HepG2 (cell line): ENCODE data around the gene TBATA. TPM values are rescaled to one million over a fixed set of nuclear protein-coding genes. Genes with fewer than 3 reads are reported as not detected.

ENCODE experiments used
- ATAC-seq: fragments of 200-7000 bp; cut with Tn5 transposase; 3 replicates; pipeline ENCODE4 v1.9.1; 2020; ENCODE audit warnings: mild to moderate bottlenecking, moderate library complexity
- BruUV-seq: library from RNA; stranded (reverse); fragments of 400-500 nt; replicated peaks from 2 replicates; lab custom pipeline; 2021; lab: Mats Ljungman, UMichigan
- CTCF ChIA-PET: fragments of 300-600 bp; formaldehyde crosslinking; extraction: SDS; loops from one replicate; lab custom pipeline; 2021; ENCODE audit warnings: low total read pairs, inconsistent platforms, low intra/inter-chr PET ratio; lab: Yijun Ruan, JAX
- POLR2A ChIA-PET: fragments of 350-600 bp; sonication (Branson Sonifier 250); formaldehyde crosslinking; loops from one replicate; lab custom pipeline; 2020; ENCODE audit warnings: antibody characterized with exemption, inconsistent platforms; lab: Yijun Ruan, JAX
- DNase-seq: peaks from one replicate; pipeline ENCODE4 v3.0.0-alpha.2; 2015; ENCODE audit warnings: low spot score
- FAIRE-seq: peaks from 3 replicates; lab custom pipeline; 2011; peaks lifted over from hg19 to GRCh38; lab: Jason Lieb, UNC
- H2AFZ ChIP-seq: one replicate; pipeline ENCODE4 v1.6.1; 2011; ENCODE audit warnings: low read length, inconsistent platforms
- H3K27ac ChIP-seq: fragments of 300-600 bp; 3 replicates; pipeline ENCODE4 v1.8.0; 2011; ENCODE audit warnings: mixed run types, mild to moderate bottlenecking, mixed read lengths, low read length, inconsistent platforms; ENCODE audit not compliant: insufficient read depth; ENCODE audit errors: extremely low read length
- H3K27me3 ChIP-seq, 2 experiments: fragments of 200-600 bp in 1 of 2; 2 replicates in 1 of 2; 3 replicates in 1 of 2; pipeline versions ENCODE4 v1.6.0 to v1.8.0; 2011; ENCODE audit warnings: low read length in 2 of 2, mild to moderate bottlenecking in 2 of 2, moderate library complexity in 2 of 2, inconsistent platforms in 1 of 2; ENCODE audit not compliant: insufficient read depth in 2 of 2, control insufficient read depth in 1 of 2
- H3K36me3 ChIP-seq, 2 experiments: fragments of 200-600 bp in 1 of 2; replicated peaks in 1 of 2; 2 replicates in 1 of 2; 3 replicates in 1 of 2; pipeline versions ENCODE4 v1.5.1 to v1.8.0; 2011; ENCODE audit warnings: low read length in 2 of 2, inconsistent platforms in 1 of 2; ENCODE audit not compliant: insufficient read depth in 2 of 2, control insufficient read depth in 1 of 2
- H3K4me1 ChIP-seq: 2 replicates; pipeline ENCODE4 v1.5.1; 2012; ENCODE audit warnings: low read length, inconsistent platforms; ENCODE audit not compliant: insufficient read depth
- H3K4me2 ChIP-seq: 2 replicates; pipeline ENCODE4 v1.6.0; 2011; ENCODE audit warnings: low read depth, low read length, inconsistent platforms
- H3K4me3 ChIP-seq, 3 experiments: fragments of 200-600 bp in 1 of 3; sonication (generic), shearing (Covaris generic) in 1 of 3; replicated peaks in 1 of 3; 2 replicates each; pipeline ENCODE4 v1.5.1; 2011 to 2016; ENCODE audit warnings: low read length in 3 of 3, inconsistent platforms in 2 of 3, low read depth in 2 of 3, mild to moderate bottlenecking in 2 of 3, control low read depth in 1 of 3, mixed read lengths in 1 of 3; ENCODE audit not compliant: insufficient read depth in 1 of 3
- H3K79me2 ChIP-seq: one replicate; pipeline ENCODE4 v1.6.1; 2011; ENCODE audit warnings: low read length, inconsistent platforms; ENCODE audit not compliant: insufficient read depth
- H3K9ac ChIP-seq: 2 replicates; pipeline ENCODE4 v1.6.0; 2011; ENCODE audit warnings: mild to moderate bottlenecking, low read depth, low read length, inconsistent platforms; ENCODE audit not compliant: insufficient read depth
- H3K9me3 ChIP-seq: 2 replicates; pipeline ENCODE4 v1.5.1; 2012; ENCODE audit warnings: mild to moderate bottlenecking, low read length
- H4K20me1 ChIP-seq: 2 replicates; pipeline ENCODE4 v1.6.0; 2011; ENCODE audit warnings: inconsistent platforms, mild to moderate bottlenecking, low read length, moderate library complexity; ENCODE audit not compliant: insufficient read depth
- FOXK2 ChIP-seq: fragments of 450-650 bp; IDR thresholded peaks from 2 replicates; pipeline ENCODE4 v1.6.1; 2016
- KDM1A ChIP-seq: IDR thresholded peaks from 2 replicates; pipeline ENCODE4 v1.6.1; 2016; ENCODE audit warnings: missing compliant biosample characterization
- MYC ChIP-seq: sonication (generic); formaldehyde crosslinking; IDR thresholded peaks from 2 replicates; pipeline ENCODE4 v1.9.0; 2021; ENCODE audit warnings: missing genetic modification reagents, borderline replicate concordance
- NFE2 ChIP-seq: sonication (generic); formaldehyde crosslinking; IDR thresholded peaks from 2 replicates; pipeline ENCODE4 v1.4.0; 2020; ENCODE audit warnings: missing genetic modification reagents
- SNRNP70 ChIP-seq: fragments of 200-400 bp; formaldehyde crosslinking; IDR thresholded peaks from 2 replicates; pipeline ENCODE4 v1.6.1; 2017; ENCODE audit warnings: mild to moderate bottlenecking, low read depth, low read length, moderate library complexity
- THAP11 ChIP-seq: IDR thresholded peaks from 2 replicates; pipeline ENCODE4 v1.6.1; 2016; ENCODE audit warnings: missing biosample characterization, missing genetic modification reagents
- ZBTB20 ChIP-seq: sonication (generic); formaldehyde crosslinking; IDR thresholded peaks from 2 replicates; pipeline ENCODE4 v1.8.1; 2023; ENCODE audit warnings: missing genetic modification reagents, low read depth, mild to moderate bottlenecking, borderline replicate concordance
- ZIK1 ChIP-seq: sonication (generic); formaldehyde crosslinking; IDR thresholded peaks from 2 replicates; pipeline ENCODE4 v1.5.0; 2020; ENCODE audit warnings: mild to moderate bottlenecking, low read depth, missing genetic modification reagents, borderline replicate concordance
- ZKSCAN1 ChIP-seq: fragments of 150-350 bp; IDR thresholded peaks from 2 replicates; pipeline ENCODE4 v1.6.1; 2014; ENCODE audit warnings: low read length
- ZNF232 ChIP-seq: sonication (generic); formaldehyde crosslinking; IDR thresholded peaks from 2 replicates; pipeline ENCODE4 v1.4.0; 2020; ENCODE audit warnings: missing genetic modification reagents, borderline replicate concordance
- ZNF326 ChIP-seq: sonication (generic); formaldehyde crosslinking; IDR thresholded peaks from 2 replicates; pipeline ENCODE4 v1.4.0; 2020; ENCODE audit warnings: missing genetic modification reagents, borderline replicate concordance
- WGBS: methylation state at CpG from one replicate; pipeline ENCODE4 v1.1.6; 2017; ENCODE audit warnings: low lambda C conversion rate; 5-methylcytosine and 5-hydroxymethylcytosine counted together
- in situ Hi-C: cut with HindIII; loops from 2 replicates; pipeline ENCODE4 v1.10.0; 2017; ENCODE audit warnings: low pct_unique_long_range_greater_than_20kb; ENCODE audit not compliant: extremely low pct_ligation_motif_present
- intact Hi-C: fragments of 100-400 bp; cut with micrococcal nuclease; formaldehyde crosslinking; loops from one replicate; pipeline ENCODE4 v1.10.0; 2022; ENCODE audit not compliant: unreplicated experiment
- polyA plus RNA-seq, 8 experiments: library from polyadenylated mRNA; depleted of rRNA in 3 of 8; stranded (reverse) in 7 of 8; unstranded in 1 of 8; fragments of >200 nt; fragmentation: Illumina TruSeq in 4 of 8; extraction: Trizol in 4 of 8; gene quantifications; 2 replicates each; pipeline versions ENCODE4 v1.2.1 to v1.2.3, GENCODE V29; 2011 to 2016; ENCODE audit warnings: low read depth in 4 of 8, missing spikeins in 1 of 8, mixed read lengths in 1 of 8; ENCODE audit not compliant: insufficient read depth in 1 of 8
- total RNA-seq, 5 experiments: library from RNA; depleted of rRNA; stranded (reverse); fragments of >200 nt; fragmentation: Illumina TruSeq; extraction: Trizol; gene quantifications; 2 replicates each; pipeline ENCODE4 v1.2.3, GENCODE V29; 2016; ENCODE audit warnings: low read depth in 1 of 5
- TF ChIP-seq, protein P1 (sequence below): sonication (generic); formaldehyde crosslinking; IDR thresholded peaks from 2 replicates; pipeline ENCODE4 v1.4.0; 2020; ENCODE audit warnings: missing genetic modification reagents
- TF ChIP-seq, protein P2 (sequence below): sonication (generic); formaldehyde crosslinking; IDR thresholded peaks from 2 replicates; pipeline ENCODE4 v1.5.0; 2020; ENCODE audit warnings: missing genetic modification reagents
- TF ChIP-seq, protein P3 (sequence below): sonication (generic); formaldehyde crosslinking; conservative IDR thresholded peaks from 2 replicates; pipeline ENCODE4 v1.4.0; 2020; ENCODE audit warnings: missing genetic modification reagents

TBATA gene
- total and polyA plus RNA-seq, 2 of the 13 experiments (the other 11 are each of a cell fraction or from before 2014, with no cell fraction given) = not detected

DNA sequence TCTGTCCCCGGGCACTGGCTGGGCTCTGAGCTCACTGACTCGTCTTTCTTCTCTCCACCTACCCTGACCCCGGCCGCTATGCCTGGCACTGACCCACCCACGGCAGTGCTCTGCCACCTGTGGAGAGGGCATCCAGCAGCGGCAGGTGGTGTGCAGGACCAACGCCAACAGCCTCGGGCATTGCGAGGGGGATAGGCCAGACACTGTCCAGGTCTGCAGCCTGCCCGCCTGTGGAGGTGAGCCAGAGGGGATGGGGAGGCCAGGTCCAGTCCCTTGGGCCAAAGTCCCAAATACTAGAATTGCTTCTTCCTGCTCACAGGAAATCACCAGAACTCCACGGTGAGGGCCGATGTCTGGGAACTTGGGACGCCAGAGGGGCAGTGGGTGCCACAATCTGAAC lies 27.3 kb downstream of the TBATA start:
- in situ Hi-C loops = no loop called here

More for the DNA sequence above, 27.3 kb downstream of the TBATA start:
- Histone ChIP-seq H4K20me1 (no peaks in the 10 kb centered on the region), H3K9me3 (no peaks in the 10 kb centered on the region), H3K79me2 (no peaks in the 10 kb centered on the region), H3K4me2 (no peak overlapping the region), H2AFZ (no peak overlapping the region), H3K27me3 (no peaks in the 10 kb centered on the region), H3K4me1 (peaks cover 5% of the 10 kb centered on the region; the same call in 1 of the 2 replicates), H3K9ac (no peak overlapping the region), H3K27ac (no peak overlapping the region), H3K36me3 (no peaks in the 10 kb centered on the region), H3K4me3 (no peak overlapping the region)
- POLR2A ChIA-PET = no interaction called here
- CTCF ChIA-PET = interaction anchor here (2.3 to 2.7 kb wide), 2 partner anchors 198 to 208 kb away, joined by 26 to 27 read pairs; no protein-coding TSS in a partner anchor
- TF ChIP-seq, protein P1, sequence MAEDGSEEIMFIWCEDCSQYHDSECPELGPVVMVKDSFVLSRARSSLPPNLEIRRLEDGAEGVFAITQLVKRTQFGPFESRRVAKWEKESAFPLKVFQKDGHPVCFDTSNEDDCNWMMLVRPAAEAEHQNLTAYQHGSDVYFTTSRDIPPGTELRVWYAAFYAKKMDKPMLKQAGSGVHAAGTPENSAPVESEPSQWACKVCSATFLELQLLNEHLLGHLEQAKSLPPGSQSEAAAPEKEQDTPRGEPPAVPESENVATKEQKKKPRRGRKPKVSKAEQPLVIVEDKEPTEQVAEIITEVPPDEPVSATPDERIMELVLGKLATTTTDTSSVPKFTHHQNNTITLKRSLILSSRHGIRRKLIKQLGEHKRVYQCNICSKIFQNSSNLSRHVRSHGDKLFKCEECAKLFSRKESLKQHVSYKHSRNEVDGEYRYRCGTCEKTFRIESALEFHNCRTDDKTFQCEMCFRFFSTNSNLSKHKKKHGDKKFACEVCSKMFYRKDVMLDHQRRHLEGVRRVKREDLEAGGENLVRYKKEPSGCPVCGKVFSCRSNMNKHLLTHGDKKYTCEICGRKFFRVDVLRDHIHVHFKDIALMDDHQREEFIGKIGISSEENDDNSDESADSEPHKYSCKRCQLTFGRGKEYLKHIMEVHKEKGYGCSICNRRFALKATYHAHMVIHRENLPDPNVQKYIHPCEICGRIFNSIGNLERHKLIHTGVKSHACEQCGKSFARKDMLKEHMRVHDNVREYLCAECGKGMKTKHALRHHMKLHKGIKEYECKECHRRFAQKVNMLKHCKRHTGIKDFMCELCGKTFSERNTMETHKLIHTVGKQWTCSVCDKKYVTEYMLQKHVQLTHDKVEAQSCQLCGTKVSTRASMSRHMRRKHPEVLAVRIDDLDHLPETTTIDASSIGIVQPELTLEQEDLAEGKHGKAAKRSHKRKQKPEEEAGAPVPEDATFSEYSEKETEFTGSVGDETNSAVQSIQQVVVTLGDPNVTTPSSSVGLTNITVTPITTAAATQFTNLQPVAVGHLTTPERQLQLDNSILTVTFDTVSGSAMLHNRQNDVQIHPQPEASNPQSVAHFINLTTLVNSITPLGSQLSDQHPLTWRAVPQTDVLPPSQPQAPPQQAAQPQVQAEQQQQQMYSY (CRISPR knock-in tag) = no peak
- TF ChIP-seq ZNF232 (no peak), ZNF326 (CRISPR knock-in tag) (no peak), ZIK1 (CRISPR knock-in tag) (no peak), ZKSCAN1 (no peak), SNRNP70 (no peak), MYC (CRISPR knock-in tag) (no peak), KDM1A (no peak), THAP11 (CRISPR knock-in tag) (no peak), ZBTB20 (CRISPR knock-in tag) (no peak), FOXK2 (no peak), NFE2 (no peak)
- TF ChIP-seq, protein P2, sequence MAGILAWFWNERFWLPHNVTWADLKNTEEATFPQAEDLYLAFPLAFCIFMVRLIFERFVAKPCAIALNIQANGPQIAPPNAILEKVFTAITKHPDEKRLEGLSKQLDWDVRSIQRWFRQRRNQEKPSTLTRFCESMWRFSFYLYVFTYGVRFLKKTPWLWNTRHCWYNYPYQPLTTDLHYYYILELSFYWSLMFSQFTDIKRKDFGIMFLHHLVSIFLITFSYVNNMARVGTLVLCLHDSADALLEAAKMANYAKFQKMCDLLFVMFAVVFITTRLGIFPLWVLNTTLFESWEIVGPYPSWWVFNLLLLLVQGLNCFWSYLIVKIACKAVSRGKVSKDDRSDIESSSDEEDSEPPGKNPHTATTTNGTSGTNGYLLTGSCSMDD (CRISPR knock-in tag) = no peak
- TF ChIP-seq, protein P3, sequence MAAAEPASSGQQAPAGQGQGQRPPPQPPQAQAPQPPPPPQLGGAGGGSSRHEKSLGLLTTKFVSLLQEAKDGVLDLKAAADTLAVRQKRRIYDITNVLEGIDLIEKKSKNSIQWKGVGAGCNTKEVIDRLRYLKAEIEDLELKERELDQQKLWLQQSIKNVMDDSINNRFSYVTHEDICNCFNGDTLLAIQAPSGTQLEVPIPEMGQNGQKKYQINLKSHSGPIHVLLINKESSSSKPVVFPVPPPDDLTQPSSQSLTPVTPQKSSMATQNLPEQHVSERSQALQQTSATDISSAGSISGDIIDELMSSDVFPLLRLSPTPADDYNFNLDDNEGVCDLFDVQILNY (CRISPR knock-in tag) = no peak
- 56% methylated on average over 7 of the region's 13 CpGs for WGBS
- ATAC-seq (no peak), DNase-seq (no peak), FAIRE-seq (no peak)
- no TSS peak for BruUV-seq
- intact Hi-C loops = loop anchor here (2.0 kb wide), 1 partner anchor 139 kb away; no protein-coding TSS in a partner anchor
